Measurements from ENCODE around the gene PLEKHG5.
"Not testable (repeated sequence)": the region's sequence is repeated elsewhere in the genome, so short reads cannot be mapped to it uniquely, and the experiment has no call there.

DNA sequence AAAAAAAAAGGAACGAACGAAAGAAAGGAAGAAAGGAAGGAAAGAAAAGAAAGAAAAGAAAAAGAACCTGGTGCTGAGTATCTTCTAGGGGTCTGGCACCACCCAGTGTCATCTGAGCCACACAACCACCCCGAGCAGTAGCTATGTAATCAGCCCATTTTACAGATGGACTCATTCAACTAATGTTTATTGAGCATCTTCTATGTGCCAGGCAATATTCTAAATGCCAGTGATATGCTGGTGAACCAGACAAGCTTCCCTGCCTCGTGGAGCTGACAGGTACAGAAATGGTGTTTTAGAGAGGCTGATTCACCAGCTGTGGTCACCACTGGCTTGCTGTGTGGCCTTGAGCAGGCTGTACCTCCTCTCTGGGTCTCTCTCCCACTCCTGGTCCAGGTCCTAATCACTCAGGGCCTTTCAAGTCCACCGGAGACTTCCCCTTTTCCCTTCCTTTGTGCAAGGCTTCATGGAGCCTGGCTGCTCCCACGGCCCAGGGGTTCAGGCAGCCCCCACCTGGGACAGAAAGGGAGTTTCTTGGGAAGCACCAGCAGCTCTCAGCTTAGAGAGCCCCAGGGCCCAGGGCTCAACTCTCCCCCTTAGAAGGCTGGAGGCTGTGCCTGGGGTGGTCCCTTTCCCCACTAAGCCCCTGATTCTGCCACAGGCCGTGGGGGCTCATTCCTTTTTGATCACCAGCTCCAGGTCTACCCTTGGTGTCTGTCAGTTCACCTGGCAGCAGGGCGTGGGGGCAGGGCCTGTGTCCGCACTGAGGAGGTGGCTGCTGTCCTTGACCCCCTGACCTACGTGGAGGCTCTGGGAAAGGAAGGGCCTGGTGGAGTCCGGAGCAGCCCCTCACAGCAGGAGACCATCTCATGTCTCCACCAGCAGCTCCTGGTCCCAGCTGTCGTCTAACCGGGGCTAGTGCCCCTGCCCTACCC, 59.6 kb downstream of the PLEKHG5 start:
- not testable (repeated sequence) for TF ChIP-seq EP300, POLR2A, POLR2AphosphoS5 (IDR thresholded peaks at IDR 0.05)
- TF ChIP-seq, protein P1, sequence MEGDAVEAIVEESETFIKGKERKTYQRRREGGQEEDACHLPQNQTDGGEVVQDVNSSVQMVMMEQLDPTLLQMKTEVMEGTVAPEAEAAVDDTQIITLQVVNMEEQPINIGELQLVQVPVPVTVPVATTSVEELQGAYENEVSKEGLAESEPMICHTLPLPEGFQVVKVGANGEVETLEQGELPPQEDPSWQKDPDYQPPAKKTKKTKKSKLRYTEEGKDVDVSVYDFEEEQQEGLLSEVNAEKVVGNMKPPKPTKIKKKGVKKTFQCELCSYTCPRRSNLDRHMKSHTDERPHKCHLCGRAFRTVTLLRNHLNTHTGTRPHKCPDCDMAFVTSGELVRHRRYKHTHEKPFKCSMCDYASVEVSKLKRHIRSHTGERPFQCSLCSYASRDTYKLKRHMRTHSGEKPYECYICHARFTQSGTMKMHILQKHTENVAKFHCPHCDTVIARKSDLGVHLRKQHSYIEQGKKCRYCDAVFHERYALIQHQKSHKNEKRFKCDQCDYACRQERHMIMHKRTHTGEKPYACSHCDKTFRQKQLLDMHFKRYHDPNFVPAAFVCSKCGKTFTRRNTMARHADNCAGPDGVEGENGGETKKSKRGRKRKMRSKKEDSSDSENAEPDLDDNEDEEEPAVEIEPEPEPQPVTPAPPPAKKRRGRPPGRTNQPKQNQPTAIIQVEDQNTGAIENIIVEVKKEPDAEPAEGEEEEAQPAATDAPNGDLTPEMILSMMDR (IDR thresholded peaks at IDR 0.05) = not testable (repeated sequence)
